NCI-H128 (cell line): ENCODE results near the gene IKZF5.

Experiments used
- DNase-seq: peaks from one replicate; lab custom pipeline; 2025; ENCODE audit not compliant: unreplicated experiment; lab: John Stamatoyannopoulos, UW

Gene IKZF5, protein sequence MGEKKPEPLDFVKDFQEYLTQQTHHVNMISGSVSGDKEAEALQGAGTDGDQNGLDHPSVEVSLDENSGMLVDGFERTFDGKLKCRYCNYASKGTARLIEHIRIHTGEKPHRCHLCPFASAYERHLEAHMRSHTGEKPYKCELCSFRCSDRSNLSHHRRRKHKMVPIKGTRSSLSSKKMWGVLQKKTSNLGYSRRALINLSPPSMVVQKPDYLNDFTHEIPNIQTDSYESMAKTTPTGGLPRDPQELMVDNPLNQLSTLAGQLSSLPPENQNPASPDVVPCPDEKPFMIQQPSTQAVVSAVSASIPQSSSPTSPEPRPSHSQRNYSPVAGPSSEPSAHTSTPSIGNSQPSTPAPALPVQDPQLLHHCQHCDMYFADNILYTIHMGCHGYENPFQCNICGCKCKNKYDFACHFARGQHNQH

DNA sequence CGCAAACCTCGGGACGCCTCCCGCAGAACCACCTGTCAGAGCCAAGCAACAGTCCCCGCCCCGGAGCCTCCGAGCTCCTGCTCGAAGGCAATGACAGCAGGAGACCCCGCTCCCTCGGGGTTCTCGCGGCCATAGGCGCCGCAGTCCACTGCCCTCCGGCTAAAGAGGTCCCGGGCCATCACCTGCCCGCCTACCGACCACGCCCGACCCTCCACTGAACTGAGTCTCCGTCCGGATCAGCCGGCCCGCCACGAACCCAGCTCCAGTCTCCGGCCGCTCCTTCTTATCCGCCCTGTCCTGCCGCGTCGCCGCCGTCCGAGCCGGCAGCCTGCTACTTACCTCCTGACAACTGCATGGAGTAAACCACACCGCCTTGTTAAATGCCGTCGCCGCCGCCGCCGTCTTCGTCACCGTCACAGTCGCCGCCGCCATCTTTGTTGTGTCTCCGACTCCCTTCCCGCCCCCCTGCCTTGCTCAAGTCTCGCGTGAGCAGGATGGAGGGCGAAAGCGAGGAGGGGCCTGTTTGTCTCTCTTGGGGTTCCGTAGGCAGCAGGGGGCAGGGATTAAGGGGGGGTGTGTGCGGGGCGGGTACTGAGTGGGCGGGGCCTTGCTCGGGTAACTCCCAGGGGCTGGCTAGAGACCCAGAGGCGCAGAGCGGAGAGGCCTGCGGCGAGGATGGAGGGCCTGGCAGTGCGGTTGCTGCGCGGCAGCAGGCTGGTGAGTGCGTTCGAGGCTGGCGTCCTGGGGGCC lies at the start of gene IKZF5, which contains the start of gene ACADSB:
Gene IKZF5, minus strand, starts transcription at position 441 of the 750 bp plus-strand sequence. CDS start 10,170 bp downstream, outside the sequence.
Gene ACADSB, plus strand, starts transcription at position 652 of the 750 bp plus-strand sequence. Its CDS starts 24 bp downstream, at position 676.
- peak; percentile 83 for DNase-seq

DNA sequence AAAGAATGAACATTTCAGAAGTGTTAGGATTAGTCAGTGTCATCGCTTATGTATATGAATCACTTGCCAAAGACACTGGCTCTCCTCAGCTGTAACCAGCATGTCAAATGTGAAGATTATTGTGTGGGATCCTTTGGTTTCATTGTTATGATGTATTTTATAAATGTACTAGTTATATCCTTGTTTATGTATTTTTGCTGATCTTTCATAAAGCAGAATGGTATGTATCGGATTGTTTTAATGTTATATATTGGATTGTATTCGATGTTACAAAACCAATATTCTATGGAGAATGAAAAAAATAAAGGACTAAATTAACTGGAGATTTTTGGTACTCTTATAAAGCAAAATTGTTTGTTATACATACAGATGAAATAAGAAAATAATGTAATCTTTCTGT lies 49.4 kb upstream of the IKZF5 start:
- no peak for DNase-seq

DNA sequence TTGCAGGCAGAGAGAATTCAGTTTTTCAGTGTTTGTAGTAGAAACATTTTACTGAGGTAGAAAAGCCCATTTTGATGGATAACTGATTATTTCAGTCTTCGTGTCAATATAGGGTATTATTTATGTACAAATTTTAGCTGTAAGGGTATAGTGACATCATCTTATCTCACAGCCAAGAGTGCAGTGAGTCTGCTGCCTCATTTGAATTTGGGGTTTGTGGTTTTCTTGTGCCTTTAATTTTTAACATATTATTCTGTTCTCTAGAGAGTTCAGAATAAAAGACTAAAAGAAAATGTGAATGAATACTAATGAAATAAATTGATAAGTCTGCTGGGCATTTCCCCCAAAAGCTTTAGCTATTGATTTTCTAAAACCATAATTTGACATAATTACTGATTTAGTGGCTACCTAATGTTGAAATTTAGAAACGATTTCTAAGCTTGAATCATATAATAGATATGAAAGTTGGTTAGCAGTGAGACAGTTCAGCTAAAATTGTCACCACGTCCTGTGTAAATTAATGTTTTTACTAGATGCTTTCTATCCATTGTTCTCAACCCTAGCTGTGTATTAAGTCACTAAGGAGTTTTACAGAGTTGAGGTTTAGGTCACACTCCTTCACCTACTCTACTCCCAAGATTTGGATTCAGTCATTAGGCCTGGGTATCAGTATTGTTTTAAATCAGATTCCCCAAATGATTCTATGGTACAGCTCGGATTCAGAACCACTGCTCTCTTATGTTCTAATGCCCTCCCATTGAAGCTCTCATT lies 37.6 kb upstream of the IKZF5 start:
- no peak for DNase-seq

DNA sequence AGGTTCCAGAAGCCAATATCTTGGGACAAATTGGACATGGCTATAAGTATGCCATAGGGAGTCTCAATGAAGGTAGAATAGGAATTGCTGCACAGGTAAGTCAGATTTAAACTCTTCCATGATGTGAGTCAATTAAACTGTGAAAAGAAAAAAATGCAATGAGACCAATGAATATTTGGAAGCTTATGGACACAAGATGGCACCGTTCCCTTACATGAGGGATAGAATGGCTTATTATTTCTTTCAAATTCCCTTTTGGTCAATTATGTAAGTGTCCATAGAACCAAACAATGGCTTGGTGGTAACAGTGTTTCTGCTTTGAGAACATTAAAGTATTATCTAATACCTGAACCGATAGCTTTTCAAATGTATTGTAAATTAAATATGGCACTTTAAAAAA lies 35.8 kb upstream of the IKZF5 start:
- no peak for DNase-seq

DNA sequence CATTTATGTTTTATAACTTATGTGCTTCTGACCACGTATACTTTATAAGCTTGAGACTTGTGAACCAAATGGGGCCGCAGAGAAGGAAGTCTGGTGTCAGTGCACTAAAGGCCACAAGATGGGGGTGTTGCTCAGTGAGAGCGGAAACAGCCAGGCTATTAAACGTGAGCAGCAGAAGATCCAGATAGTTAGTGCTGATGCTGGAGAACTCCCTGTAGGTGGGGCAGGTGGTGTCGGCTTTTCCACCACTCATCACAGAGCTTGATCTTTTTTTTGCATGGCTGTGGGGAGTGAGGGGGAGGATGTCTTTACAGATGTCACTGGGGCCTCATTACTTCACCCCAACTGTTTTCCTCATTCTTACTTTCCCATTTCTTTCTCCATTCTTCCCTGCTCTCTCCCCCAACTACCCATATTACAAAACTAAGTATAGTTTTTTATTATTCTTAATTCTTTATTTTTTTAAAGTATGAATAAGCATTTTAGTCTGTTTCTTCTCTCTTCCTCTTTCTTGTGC lies 34.9 kb upstream of the IKZF5 start:
- DNase-seq = peak; percentile 48

DNA sequence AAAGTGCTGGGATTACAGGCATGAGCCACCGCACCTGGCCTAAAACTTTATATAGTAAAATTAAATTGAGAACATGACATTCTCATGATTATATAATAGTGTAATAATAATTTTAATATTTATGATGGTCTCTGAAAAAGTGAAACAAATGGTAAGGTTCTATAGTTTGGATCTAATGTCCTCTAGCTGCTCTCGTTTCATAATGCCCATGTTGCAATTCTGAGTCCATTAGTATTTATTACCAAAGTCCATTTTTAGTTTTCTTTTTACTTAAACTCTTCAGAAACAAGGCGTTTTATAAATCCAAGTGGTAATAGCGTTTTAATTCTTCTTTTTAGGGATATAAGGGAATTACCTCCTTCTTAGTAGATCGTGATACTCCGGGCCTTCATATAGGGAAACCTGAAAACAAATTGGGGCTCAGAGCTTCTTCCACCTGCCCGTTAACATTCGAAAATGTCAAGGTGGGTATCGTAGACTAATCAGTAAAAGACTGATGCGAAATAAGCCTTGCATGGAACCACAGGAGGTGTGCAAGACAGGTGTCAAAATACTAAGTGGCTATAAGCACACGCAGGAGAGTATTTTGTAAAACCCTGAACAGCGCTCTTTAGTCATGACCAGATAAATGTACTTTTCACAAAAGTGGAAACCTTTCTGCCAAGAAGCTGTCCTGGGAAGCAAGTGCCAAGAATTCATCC lies 34.3 kb upstream of the IKZF5 start:
- no peak for DNase-seq

DNA sequence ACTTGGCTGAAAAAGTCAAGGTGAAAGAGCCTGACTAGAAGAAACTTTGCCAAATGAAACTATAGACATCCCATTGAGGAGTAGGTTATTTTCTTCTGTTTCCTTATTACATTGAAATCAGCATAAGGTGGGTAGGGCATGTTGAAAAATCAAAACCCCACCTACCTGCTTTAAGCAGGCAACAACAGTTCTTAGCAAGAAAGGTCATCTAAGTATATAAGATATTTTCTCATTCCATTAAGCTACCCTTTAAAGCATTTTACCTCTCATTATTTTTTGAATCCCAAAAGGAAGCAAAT lies 31.0 kb upstream of the IKZF5 start:
- no peak for DNase-seq

DNA sequence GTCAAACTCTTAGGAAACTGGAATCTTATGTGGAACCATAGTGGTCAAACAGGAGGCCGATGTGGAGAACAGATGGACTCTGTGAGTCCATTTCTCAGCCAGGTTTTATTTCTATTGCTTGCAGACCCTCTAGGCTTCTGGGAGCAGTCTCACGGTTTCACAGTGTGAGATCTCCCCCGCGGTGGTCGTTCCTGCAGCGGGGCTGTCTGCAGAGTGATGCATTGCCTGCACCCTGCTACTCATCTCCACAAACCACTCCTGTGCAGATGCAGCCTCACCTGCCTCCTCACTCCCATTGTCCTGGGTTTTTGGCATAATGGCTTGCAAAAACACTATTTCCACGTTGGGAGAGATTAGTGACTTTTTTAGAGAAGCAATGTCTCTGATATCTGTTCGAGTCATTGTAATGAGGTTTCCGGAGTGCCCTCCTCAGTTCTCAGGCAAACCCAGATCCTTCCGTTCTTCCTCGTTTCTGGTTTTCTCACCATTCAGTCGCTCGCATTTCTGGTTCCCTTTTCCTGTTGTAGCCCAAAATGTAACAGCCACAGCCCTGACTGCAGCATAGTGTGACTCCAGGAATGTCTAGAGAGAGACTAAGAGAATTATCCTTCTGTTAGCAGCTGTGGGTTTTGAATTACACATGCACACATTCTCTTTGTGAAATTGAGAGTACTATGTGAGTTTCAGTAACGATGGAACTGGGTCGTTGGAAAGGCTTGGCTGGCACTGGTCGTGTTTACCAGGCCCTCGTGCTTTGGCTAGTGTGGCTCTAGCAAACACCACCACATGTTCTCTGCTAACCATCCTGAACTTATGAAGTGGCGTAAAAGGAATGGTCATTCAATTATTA lies 30.4 kb upstream of the IKZF5 start:
- DNase-seq = no peak

DNA sequence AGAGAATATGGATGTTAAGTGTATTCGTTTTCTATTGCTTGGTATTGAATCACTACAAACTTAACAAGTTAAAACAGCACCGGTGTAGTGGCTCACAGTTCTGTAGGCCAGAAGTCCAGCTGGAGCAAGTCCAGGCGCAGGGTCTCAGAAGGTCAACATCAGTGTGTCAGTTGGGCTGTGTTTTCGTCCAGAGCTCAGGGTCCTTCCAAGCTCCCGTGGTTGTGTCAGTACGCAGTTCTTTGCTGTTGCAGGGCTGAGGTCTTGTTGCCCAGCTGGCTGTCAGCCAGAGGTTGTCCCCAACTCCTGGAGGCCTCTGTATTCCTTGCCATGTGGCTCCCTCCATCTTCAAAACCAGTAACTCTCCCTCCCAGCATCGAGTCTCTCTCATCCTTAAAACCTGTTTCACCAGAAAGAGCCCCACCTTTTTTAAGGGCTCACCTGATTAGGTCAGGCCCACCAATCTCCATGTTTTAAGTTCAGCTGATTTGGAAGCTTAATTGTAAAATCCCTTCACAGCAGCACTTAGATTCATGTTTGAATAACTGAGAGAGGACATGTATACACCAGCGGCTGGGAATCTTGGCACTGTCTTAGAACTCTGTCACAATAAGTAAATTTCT lies 27.0 kb upstream of the IKZF5 start:
- DNase-seq = no peak

DNA sequence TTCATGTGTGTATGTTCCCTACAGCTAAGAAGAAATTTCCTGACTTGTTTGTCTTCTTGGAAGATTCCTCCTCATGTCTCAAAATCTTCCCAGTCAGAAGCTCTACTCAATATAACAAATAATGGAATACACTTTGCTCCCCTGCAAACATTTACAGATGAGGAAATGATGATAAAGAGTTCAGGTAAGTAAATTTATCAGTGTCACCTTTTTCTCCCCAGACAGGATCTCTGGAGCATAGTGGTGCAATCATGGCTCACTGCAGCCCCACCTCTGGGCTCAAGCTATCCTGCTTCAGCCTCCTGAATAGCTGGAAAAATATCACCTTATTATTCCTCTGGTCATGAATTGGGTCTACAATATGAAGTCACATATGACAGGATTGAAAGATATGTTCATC lies 25.7 kb upstream of the IKZF5 start:
- DNase-seq = no peak

DNA sequence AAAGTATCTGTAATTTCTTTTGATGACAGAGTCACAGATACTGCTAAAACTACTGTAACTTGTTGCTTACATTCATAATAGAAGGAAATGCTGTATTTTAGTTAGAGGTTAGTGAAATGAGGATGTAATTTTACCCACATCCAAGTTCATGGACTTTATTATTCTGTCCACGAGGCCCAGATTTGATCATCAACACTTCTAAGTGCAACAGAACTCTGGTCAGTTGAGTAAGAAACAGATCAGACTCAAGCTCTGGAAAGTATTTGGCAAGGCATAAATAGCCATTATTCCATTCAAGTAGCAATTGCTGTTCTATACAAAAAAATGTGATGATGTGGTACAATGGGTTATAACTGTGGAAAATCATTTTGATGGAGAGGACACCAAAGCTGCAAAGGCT lies 22.5 kb upstream of the IKZF5 start:
- DNase-seq = no peak

DNA sequence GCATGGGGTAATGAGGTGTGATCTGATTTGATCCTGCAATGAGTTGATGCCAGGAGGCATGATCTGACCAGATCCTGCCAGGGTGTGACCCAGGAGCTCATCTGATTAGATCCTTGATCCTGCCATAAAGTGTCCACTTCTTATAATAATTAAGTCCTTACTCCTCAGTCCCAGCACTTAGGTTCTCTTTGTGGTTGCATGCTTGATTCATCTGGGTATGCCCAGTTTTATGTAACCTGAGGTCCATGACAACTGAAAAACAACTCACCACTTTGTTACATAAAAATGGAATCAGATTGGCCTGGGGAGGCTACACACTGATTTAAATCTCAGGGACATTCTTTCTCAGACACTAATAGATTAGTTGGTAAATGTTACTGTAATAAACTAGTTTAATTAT lies 19.3 kb upstream of the IKZF5 start:
- no peak for DNase-seq

DNA sequence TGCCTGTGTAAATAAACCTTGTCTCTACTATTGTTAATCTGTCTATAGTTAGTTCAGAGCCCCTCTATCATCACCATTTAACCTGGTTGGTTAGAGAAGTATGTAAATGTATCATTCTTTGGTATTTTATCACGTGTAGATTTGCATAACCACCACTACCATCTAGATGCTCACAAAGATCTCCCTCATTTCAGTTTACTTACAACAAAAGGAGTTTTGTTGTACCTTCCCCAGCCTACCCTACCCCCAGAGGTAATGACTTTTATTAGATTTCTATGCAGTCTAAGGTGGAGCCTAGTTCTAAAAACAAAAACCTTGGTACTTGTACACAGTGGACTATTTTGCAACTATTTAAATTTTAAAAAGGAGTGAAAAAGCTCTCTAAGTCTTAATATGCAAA lies 17.7 kb upstream of the IKZF5 start:
- no peak for DNase-seq

DNA sequence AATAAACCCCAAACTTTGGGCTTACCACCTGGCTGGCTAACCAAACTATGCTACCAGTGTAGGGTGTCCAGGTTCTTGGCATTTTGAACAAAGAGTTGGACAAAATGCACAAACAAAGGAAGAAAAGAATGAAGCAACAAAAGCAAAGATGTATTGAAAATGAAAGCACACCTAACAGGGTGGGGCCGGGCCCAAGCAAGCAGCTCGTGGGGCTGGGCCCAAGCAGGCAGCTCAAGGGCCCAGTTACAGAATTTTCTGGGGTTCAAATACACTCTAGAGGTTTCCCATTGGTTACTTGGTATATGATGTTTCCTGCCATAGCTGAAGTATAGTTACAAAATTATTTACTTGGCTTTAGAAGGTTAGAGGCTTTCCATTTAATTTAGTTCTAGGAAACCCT lies 15.9 kb upstream of the IKZF5 start:
- no peak for DNase-seq

DNA sequence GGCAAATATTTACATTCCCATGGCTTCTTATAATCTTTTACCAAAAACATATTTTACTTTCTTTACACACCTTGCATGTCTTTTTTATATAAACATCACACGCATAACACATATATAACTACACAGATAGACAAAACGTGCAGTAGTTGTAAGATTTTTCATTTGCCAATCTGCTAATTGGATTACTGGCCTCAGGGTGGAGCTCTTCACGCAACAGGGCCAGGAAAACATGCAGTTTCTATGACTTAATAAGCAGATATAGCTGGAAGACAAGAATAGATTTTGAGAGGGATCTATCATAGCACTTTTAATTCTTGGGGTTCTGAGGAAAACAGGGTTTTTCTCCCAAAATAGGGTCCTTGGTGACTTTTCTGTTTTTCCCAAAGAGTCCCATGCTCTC lies 12.9 kb upstream of the IKZF5 start:
- DNase-seq = no peak

DNA sequence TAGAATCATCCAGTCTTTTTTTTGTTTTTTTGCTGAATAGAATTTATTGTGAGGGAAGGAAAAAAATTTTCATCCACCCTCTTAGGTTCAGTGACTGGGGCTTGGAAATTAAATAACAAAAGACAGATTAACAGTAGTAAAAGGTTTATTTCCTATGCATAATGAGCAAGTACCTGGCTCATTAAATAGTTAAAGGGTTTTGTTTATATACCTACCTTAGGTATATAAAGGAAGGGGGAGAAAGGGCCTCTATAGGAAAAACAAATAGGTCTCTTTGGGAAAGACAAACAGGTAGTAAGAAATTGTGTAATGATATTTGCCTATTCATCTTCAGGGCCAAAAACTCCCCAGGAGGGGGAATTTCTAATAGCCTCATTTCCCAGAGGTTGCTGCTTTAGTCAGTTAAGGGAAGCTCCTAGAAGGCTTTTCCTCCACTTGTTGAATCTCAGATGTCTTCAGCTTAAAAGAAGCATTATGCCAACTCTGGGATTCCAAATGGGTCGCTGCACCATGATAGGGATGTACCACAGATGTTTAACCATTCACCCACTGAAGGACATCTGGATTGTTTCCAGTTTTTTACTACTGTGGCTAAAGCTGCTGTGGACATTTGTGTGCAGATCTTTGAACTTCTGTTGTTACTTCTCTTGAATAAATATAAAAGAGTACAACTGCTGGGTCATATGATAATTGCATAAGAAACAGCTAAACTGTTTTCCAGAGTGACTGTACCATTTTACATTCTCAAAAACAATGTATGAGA lies 11.5 kb upstream of the IKZF5 start:
- DNase-seq = no peak

DNA sequence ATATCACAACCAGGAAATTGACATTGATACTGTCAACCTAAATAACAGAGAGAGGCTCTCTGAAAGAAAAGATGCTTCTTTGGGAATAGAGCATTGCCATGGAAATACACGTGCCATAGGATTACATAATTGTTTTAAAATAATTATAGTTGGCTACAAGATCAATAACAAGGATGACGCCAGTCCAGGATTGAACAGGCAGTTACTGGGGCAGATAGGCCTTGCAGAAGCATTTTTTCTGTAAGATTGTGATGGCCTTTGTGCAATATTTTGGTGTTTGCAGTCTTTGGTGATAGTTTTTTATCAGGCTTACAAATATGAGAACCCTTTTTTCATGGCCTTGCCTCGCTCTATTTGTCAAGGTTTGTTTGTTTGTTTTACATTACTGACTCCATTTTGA lies 10.7 kb upstream of the IKZF5 start:
- no peak for DNase-seq

DNA sequence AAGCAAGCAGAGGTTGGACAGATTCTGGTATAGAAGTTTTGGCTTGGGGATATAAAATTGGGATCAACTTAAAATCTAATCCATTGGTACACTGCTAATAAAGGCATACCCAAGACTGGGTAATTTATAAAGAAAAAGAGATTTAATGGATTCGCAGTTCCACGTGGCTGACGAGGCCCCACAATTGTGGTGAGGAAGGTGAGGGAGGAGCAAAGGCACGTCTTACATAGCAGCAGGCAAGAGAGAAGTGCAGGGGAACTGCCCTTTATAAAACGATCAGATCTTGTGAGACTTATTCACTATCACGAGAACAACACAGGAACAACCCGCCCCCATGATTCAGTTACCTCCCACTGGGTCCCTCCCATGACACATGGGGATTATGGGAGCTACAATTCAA lies 9.9 kb upstream of the IKZF5 start:
- DNase-seq = no peak
